ENCODE measurements around the gene R3HDM2. TPM values are rescaled to one million over a fixed set of nuclear protein-coding genes. Genes with fewer than 3 reads are reported as not detected.
"Not testable (repeated sequence)": the region's sequence is repeated elsewhere in the genome, so short reads cannot be mapped to it uniquely, and the experiment has no call there.

R3HDM2 gene
- total RNA-seq, 1 donor from 2014 or later, result 56.7 TPM

GRCh38 chr12:57435293-57435692 lies 4.5 kb upstream of the R3HDM2 start:
- ATAC-seq (no peak), DNase-seq (ENCODE audit: missing footprints) (no peak)
- intact Hi-C loops (cut with DNase I), result no loop called here

- intact Hi-C loops (cut with DNase I), result no loop called here
- ATAC-seq, result no peak
Measured at GRCh38 chr12:57434517-57435223, 3.8 kb upstream of the R3HDM2 start, which contains the start of gene INHBC. Gene INHBC (plus strand): TSS chr12:57434784. CDS start chr12:57434887, 103 bp downstream.

DNA sequence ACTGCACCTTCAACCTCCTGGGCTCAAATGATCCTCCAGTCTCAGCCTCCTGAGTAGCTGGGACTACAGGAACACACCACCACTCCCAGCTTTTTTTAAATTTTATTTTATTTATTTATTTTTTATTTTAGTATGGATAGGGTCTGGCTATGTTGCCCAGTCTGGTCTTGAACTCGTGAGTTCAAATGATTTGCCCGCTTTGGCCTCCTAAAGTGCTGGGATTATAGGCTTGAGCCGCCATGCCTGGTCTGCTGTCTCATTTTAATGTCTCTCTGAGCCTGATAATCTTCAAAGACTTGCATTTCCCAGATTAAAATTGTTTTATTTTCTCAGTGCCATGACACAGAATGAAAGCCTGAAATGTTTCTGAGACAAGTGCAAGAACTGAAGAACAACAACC lies 2.5 kb upstream of the R3HDM2 start:
- ATAC-seq (no peak), DNase-seq (ENCODE audit: missing footprints) (no peak)
- intact Hi-C loops (cut with DNase I), result no loop called here

More at GRCh38 chr12:57434517-57435223, 3.8 kb upstream of the R3HDM2 start, which contains the start of gene INHBC:
- no peak for DNase-seq (ENCODE audit: missing footprints)

- no peak for ATAC-seq
- no peak for DNase-seq (ENCODE audit: missing footprints)
- intact Hi-C loops (cut with DNase I), result no loop called here
Measured at GRCh38 chr12:57431654-57432188, 878 bp upstream of the R3HDM2 start.

DNA sequence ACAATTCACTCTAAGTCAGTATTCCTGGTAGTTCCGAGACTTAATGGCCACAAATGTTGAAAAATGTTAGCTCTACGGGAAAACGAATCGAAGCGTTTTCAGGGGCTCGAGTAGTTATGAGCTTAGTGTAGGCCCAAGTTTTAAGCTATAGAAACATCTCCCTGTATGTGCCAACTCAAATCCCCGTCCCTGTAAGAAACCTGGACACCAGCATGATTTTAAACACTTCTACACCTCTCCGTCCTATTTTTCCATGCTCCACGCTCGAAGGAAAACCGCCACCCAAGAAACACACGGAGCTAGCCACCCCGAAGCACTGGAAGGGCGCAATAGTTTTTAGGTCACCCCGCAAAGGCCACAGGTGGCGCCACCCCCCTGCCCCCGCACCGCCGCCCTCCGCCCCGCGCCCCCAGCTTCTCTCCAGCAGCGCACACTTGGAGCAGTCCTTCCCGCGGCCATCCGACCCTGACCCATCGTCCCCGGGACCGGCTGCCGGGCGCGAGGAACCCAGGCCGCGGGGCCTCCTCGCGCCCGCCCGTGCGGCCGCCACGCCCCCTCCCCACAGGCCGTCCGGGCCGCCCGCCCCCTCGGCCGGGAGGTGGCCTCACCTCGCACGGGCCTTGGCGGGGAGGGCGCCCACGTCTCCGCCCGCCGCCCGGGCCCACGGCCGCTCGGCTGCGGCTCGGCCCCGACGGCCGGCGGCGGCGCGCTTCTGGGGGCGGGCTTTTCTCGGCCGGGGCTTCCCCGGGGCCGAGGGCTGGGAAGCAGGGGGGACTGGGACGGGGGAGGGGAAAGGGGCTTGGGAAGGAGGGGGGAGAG lies 522 bp downstream of the R3HDM2 start:
- ATAC-seq, result peak; percentile 73
- peak; percentile 82 for DNase-seq (ENCODE audit: missing footprints)
- intact Hi-C loops (cut with DNase I), result no loop called here

GRCh38 chr12:57429473-57430111 lies 1.3 kb downstream of the R3HDM2 start:
- intact Hi-C loops (cut with DNase I), result no loop called here

DNA sequence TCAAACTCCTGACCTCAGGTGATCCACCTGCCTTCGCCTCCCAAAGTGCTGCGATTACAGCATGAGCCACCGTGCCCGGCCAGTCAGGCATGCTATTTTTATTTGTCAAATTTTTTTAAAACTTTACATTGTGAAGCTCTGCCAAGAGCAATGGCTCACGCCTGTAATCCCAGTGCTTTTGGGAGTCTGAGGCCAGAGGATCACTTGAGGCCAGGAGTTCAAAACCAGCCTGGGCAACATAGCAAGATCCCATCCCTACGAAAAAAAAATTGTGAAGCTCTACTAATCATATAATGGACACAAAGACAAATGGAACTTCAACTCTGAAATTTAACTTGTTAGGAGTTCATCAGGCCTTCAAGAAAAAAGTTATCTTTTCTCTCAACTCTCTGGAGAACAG lies 1.9 kb downstream of the R3HDM2 start:
- ATAC-seq, result no peak
- intact Hi-C loops (cut with DNase I), result no loop called here
- no peak for DNase-seq (ENCODE audit: missing footprints)

More at GRCh38 chr12:57429473-57430111, 1.3 kb downstream of the R3HDM2 start:
- ATAC-seq (no peak), DNase-seq (ENCODE audit: missing footprints) (no peak)

GRCh38 chr12:57426948-57427347 lies 3.9 kb downstream of the R3HDM2 start:
- intact Hi-C loops (cut with DNase I); DNase-seq (ENCODE audit: missing footprints); ATAC-seq: not testable (repeated sequence)

- no peak for DNase-seq (ENCODE audit: missing footprints)
- intact Hi-C loops (cut with DNase I), result no loop called here
- ATAC-seq, result no peak
Measured at GRCh38 chr12:57420482-57420881, 10.4 kb downstream of the R3HDM2 start.

DNA sequence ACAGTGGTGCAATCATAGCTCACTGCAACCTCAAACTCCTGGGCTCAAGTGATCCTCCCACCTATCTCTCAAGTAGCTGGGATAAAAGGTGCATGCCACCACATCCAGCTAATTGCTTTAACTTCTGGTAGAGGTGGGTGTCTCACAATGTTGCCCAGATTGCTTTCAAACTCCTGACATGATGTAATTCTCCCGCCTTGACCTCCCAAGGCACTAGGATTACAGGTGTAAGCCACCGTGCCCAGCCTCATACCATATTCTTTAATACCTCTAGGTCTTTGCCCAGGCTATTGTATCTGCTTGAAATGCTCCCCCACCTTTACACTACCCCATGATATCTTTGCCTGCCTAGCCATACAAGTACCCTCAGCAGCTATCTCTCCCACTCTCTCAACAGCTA lies 11.3 kb downstream of the R3HDM2 start:
- DNase-seq (ENCODE audit: missing footprints) (no peak), ATAC-seq (no peak)
- intact Hi-C loops (cut with DNase I), result no loop called here

DNA sequence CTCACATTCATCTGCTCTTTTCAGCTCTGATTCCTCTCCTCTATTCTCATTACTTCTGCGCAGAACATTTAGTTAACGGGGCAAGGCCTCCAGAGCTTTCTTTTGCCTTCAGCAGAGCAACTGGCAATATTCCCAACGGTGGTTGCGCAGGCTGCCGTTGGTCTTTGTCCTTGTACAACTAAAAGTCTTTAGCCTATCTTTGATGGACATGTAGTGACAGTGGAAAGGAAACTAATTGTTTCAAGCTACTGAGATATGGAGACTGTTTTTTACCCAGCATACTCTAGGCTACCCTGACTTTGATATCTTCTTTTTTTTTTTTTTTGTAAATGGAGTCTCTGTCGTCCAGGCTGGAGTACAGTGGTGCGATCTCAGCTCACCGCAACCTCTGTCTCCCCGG lies 12.6 kb downstream of the R3HDM2 start:
- intact Hi-C loops (cut with DNase I), result no loop called here
- ATAC-seq, result peak; percentile 31
- no peak for DNase-seq (ENCODE audit: missing footprints)

DNA sequence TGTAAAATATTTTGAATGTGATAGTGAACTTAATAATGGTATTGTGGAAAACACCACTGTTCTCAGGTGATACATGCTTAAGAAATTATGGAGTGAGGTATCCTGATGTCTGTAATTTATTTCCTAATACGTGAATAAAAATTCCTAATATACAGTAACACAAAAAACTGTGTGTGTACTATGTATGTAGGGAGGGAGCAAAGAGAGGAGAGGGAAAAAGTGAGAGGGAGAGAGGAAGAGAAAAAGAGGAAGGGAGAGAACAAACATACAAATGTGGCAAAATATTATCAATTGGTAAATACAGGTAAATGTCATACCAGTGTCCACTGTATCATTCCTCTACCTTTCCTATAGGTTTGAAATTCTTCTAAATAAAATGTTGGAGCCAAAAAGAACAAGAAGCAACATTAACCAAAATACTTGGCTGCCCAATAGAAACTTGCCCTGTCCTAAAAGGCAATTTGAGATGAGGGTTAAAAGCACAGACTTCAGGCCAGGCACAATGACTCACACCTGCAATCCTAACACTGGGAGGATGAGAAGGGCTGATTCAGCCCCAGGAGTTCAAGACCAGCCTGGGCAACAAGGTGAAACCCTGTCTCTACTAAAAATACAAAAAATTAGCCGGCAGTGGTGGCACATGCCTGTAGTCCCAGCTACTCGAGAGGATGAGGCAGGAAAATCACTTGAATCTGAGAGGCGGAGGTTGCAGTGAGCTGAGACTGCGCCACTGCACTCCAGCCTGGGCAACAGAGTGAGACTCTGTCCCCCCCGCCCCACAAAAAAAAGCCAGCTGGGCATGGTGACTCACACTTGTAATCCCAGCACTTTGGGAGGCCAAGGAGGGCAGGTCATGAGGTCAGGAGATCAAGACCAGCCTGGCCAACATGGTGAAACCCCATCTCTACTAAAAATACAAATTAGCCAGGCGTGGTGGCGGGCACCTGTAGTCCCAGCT lies 14.5 kb downstream of the R3HDM2 start:
- intact Hi-C loops (cut with DNase I), result no loop called here
- DNase-seq (ENCODE audit: missing footprints) (no peak), ATAC-seq (no peak)

DNA sequence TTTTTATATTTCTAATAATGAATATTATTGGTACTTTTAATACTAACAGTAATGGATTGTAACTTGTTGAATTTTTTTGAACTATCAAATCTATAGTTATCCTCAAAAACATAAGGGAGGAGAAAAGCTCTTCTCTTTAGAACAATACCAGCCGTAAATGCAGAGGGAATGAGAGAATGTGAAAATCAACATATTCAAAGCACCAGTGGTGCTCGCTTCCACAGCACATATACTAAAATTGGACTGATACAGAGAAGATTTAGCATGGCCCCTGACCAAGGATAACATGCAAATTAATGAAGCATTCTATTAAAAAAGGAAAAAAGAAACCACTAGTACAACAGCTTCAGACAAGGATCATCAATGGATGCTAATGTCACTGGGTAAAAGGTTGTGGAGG lies 15.8 kb downstream of the R3HDM2 start:
- no peak for DNase-seq (ENCODE audit: missing footprints)
- intact Hi-C loops (cut with DNase I), result no loop called here
- ATAC-seq, result no peak

DNA sequence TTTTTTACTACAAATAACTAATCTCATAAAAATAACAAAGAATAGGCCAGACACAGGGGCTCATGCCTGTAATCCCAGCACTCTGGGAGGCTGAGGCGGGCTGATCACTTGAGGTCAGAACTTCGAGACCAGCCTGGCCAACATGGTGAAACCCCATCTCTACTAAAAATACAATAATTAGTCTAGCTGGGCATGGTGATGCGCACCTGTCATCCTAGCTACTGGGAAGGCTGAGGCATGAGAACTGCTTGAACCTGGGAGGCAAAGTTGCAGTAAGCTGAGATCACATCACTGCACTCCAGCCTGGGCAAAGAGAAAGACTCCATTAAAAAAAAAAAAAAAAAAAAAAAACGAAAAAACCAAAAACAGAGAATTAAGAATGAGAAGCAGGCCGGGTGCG lies 16.7 kb downstream of the R3HDM2 start:
- ATAC-seq; intact Hi-C loops (cut with DNase I); DNase-seq (ENCODE audit: missing footprints): not testable (repeated sequence)

GRCh38 chr12:57410534-57410933 lies 20.3 kb downstream of the R3HDM2 start:
- intact Hi-C loops (cut with DNase I), result no loop called here

GRCh38 chr12:57404966-57405640 lies 25.7 kb downstream of the R3HDM2 start:
- intact Hi-C loops (cut with DNase I), result no loop called here
- DNase-seq (ENCODE audit: missing footprints), result no peak
- ATAC-seq, result no peak

More at GRCh38 chr12:57410534-57410933, 20.3 kb downstream of the R3HDM2 start:
- ATAC-seq (no peak), DNase-seq (ENCODE audit: missing footprints) (no peak)

GRCh38 chr12:57402156-57402555 lies 28.7 kb downstream of the R3HDM2 start:
- intact Hi-C loops (cut with DNase I); DNase-seq (ENCODE audit: missing footprints); ATAC-seq: not testable (repeated sequence)

GRCh38 chr12:57401165-57401564 lies 29.7 kb downstream of the R3HDM2 start:
- intact Hi-C loops (cut with DNase I), result no loop called here
- DNase-seq (ENCODE audit: missing footprints), result no peak
- peak; percentile 34 for ATAC-seq

Measured in Right ventricle myocardium inferior (tissue), 1 donor.